ENCODE measurements around the gene SPATA32. TPM values are rescaled to one million over a fixed set of nuclear protein-coding genes. Genes with fewer than 3 reads are reported as not detected.

SPATA32 gene
- not detected for total RNA-seq

GRCh38 chr17:45261577-45262515 is at the start of gene SPATA32:
Gene SPATA32, minus strand, starts transcription at chr17:45262094. Its CDS starts 78 bp downstream, at chr17:45262016.
- no peak for TF ChIP-seq CTCF (IDR thresholded peaks at IDR 0.05)
- Histone ChIP-seq H3K27ac (peak within 1 kb of the TSS; percentile 32), H3K27me3 (no peaks in the 10 kb centered on the region), H3K9me3 (no peaks in the 10 kb centered on the region), H3K9ac (ENCODE audit: low read depth in 2 of 2, low read length in 2 of 2) (peak within 1 kb of the TSS; percentile 68 to 78), H3K4me3 (peak within 1 kb of the TSS; percentile 61), H3K36me3 (peaks cover 5% of the 10 kb centered on the region), H3K4me1 (peaks cover 20% of the 10 kb centered on the region)
- peak; percentile 74 for DNase-seq
- intact Hi-C loops (cut with DNase I): no loop called here

- no peak overlapping the region for H3K4me3 ChIP-seq
- peak overlapping the region; percentile 78 to 96 for H3K9ac ChIP-seq (ENCODE audit: low read depth in 2 of 2, low read length in 2 of 2)
- H3K4me1 ChIP-seq: peaks cover 62% of the 10 kb centered on the region
- H3K27ac ChIP-seq: peak overlapping the region; percentile 98
- intact Hi-C loops (cut with DNase I): no loop called here
- no peak for DNase-seq
- no peak for TF ChIP-seq CTCF (IDR thresholded peaks at IDR 0.05)
- H3K27me3 ChIP-seq: no peaks in the 10 kb centered on the region
- H3K36me3 ChIP-seq: no peaks in the 10 kb centered on the region
- H3K9me3 ChIP-seq: no peaks in the 10 kb centered on the region
Observed at GRCh38 chr17:45311401-45311759, 49.5 kb upstream of the SPATA32 start.

- Histone ChIP-seq H3K27me3 (no peaks in the 10 kb centered on the region), H3K36me3 (no peaks in the 10 kb centered on the region), H3K27ac (peak overlapping the region; percentile 98), H3K4me1 (peaks cover 62% of the 10 kb centered on the region), H3K9ac (ENCODE audit: low read depth in 2 of 2, low read length in 2 of 2) (peak overlapping the region; percentile 37 to 96), H3K4me3 (no peak overlapping the region), H3K9me3 (no peaks in the 10 kb centered on the region)
- DNase-seq: peak; percentile 88
- intact Hi-C loops (cut with DNase I): no loop called here
- no peak for TF ChIP-seq CTCF (IDR thresholded peaks at IDR 0.05)
Observed at GRCh38 chr17:45310380-45311324, 48.8 kb upstream of the SPATA32 start.

- Histone ChIP-seq H3K36me3 (no peaks in the 10 kb centered on the region), H3K9me3 (no peaks in the 10 kb centered on the region), H3K27me3 (no peaks in the 10 kb centered on the region), H3K9ac (ENCODE audit: low read depth in 2 of 2, low read length in 2 of 2) (peak overlapping the region in 1 of 2 donors; percentile 62), H3K4me3 (no peak overlapping the region), H3K4me1 (peaks cover 62% of the 10 kb centered on the region), H3K27ac (peak overlapping the region; percentile 98)
- no peak for TF ChIP-seq CTCF (IDR thresholded peaks at IDR 0.05)
- DNase-seq: no peak
- intact Hi-C loops (cut with DNase I): no loop called here
Observed at GRCh38 chr17:45309400-45309799, 47.5 kb upstream of the SPATA32 start.

GRCh38 chr17:45308840-45309239 is 46.9 kb upstream of the SPATA32 start:
- no peak overlapping the region for H3K4me3 ChIP-seq
- intact Hi-C loops (cut with DNase I): no loop called here

More at GRCh38 chr17:45308840-45309239, 46.9 kb upstream of the SPATA32 start:
- H3K27me3 ChIP-seq: no peaks in the 10 kb centered on the region
- H3K27ac ChIP-seq: no peak overlapping the region
- H3K9ac ChIP-seq (ENCODE audit: low read depth in 2 of 2, low read length in 2 of 2): peak overlapping the region in 1 of 2 donors; percentile 62
- no peaks in the 10 kb centered on the region for H3K9me3 ChIP-seq
- no peak for DNase-seq
- H3K36me3 ChIP-seq: no peaks in the 10 kb centered on the region
- peaks cover 59% of the 10 kb centered on the region for H3K4me1 ChIP-seq
- TF ChIP-seq CTCF (IDR thresholded peaks at IDR 0.05): no peak
